ENCODE results near the gene RAB34.

Gene RAB34

GRCh38 chr17:28749516-28750177 lies 32.0 kb upstream of the RAB34 start:
- Mint-ChIP-seq H3K27me3 (peaks cover 6% of the 10 kb centered on the region), H3K9me3 (no peaks in the 10 kb centered on the region), H3K27ac (no peak overlapping the region), H3K4me3 (no peak overlapping the region), H3K36me3 (ENCODE audit: low read depth) (peaks cover 36% of the 10 kb centered on the region), H3K4me1 (ENCODE audit: low read depth) (peaks cover 27% of the 10 kb centered on the region)
- intact Hi-C loops (cut with micrococcal nuclease): loop anchor here (1.0 kb wide), 1 partner anchor 22 kb away; no protein-coding TSS in a partner anchor

DNA sequence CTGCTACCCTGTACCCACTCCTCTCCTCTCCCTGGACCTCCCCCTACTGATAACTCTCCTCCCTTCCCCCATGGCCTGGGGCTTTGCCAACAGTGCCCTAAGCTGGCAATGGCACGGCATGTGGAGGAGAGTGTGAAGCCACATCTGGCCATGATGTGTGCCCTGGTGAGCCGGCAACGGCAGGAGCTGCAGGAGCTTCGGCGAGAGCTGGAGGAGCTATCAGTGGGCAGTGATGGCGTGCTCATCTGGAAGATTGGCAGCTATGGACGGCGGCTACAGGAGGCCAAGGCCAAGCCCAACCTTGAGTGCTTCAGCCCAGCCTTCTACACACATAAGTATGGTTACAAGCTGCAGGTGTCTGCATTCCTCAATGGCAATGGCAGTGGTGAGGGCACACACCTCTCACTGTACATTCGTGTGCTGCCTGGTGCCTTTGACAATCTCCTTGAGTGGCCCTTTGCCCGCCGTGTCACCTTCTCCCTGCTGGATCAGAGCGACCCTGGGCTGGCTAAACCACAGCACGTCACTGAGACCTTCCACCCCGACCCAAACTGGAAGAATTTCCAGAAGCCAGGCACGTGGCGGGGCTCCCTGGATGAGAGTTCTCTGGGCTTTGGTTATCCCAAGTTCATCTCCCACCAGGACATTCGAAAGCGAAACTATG lies 31.3 kb upstream of the RAB34 start:
- Mint-ChIP-seq H3K27ac (no peak overlapping the region), H3K27me3 (peaks cover 6% of the 10 kb centered on the region), H3K36me3 (ENCODE audit: low read depth) (peaks cover 36% of the 10 kb centered on the region), H3K4me3 (no peak overlapping the region), H3K9me3 (no peaks in the 10 kb centered on the region), H3K4me1 (ENCODE audit: low read depth) (peaks cover 29% of the 10 kb centered on the region)
- intact Hi-C loops (cut with micrococcal nuclease): no loop called here

GRCh38 chr17:28747801-28748750 lies 30.4 kb upstream of the RAB34 start:
- H3K36me3 Mint-ChIP-seq (ENCODE audit: low read depth): peaks cover 36% of the 10 kb centered on the region
- H3K9me3 Mint-ChIP-seq: no peaks in the 10 kb centered on the region
- no peak overlapping the region for H3K27ac Mint-ChIP-seq
- H3K4me3 Mint-ChIP-seq: no peak overlapping the region
- peaks cover 32% of the 10 kb centered on the region for H3K4me1 Mint-ChIP-seq (ENCODE audit: low read depth)
- peaks cover 6% of the 10 kb centered on the region for H3K27me3 Mint-ChIP-seq
- intact Hi-C loops (cut with micrococcal nuclease): no loop called here

DNA sequence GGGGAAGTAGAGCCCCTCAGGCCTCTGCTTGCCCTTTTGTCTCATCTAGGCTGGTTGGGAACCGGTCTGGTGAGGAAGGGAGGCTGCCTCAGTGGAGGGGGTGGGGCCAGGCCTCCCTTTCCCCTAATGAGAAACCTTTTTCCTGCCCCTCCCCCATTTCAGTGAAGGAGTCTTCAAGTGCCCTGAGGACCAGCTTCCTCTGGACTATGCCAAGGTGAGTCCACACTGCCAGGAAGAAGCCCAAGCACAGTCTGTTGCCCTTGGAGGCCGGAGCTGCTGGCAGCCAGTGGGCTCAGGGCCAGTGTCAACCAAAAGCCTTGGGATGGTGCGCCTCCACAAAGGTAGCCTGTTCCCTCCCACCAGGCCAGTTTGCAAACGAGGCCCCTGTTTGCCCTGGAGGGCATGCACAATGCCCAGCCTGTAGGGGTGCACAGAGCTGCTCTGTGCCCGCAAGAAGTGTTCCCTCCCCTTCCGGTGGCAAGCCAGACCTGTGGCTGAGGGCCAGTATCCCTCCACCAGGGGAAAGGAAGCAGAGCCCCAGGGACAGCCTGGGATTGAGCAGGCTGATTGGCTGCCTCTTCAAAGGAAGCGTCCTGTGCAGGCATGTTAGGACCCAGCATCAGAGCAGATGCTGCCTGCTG lies 29.5 kb upstream of the RAB34 start:
- intact Hi-C loops (cut with micrococcal nuclease): no loop called here
- no peaks in the 10 kb centered on the region for H3K9me3 Mint-ChIP-seq
- H3K4me1 Mint-ChIP-seq (ENCODE audit: low read depth): peaks cover 41% of the 10 kb centered on the region
- H3K27me3 Mint-ChIP-seq: peaks cover 6% of the 10 kb centered on the region
- no peak overlapping the region for H3K27ac Mint-ChIP-seq
- peaks cover 36% of the 10 kb centered on the region for H3K36me3 Mint-ChIP-seq (ENCODE audit: low read depth)
- H3K4me3 Mint-ChIP-seq: no peak overlapping the region

DNA sequence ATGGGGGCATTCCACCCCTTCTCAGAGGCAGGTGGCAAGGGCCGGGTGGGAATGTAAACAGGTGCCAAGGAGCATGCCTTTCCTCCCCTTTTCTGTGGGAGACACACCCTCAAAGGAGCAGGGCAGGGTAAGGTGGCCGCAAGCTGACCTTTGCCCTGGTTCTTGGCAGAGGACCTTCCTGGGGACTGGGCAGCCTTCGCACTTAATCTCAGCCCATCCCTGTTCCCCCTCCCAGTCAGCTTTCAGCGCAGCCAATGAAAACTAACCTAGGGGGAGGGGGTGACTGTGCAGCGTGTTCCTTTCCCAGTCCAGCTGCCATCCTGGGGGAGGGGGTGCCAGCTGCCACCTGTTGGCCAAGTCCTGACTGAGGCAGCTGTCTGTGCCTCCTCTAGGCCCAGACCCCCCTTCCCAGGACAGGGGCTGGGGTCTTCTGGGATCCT lies 29.0 kb upstream of the RAB34 start:
- intact Hi-C loops (cut with micrococcal nuclease): no loop called here
- peaks cover 46% of the 10 kb centered on the region for H3K4me1 Mint-ChIP-seq (ENCODE audit: low read depth)
- peaks cover 36% of the 10 kb centered on the region for H3K36me3 Mint-ChIP-seq (ENCODE audit: low read depth)
- H3K27ac Mint-ChIP-seq: no peak overlapping the region
- no peak overlapping the region for H3K4me3 Mint-ChIP-seq
- no peaks in the 10 kb centered on the region for H3K9me3 Mint-ChIP-seq
- H3K27me3 Mint-ChIP-seq: peaks cover 6% of the 10 kb centered on the region

DNA sequence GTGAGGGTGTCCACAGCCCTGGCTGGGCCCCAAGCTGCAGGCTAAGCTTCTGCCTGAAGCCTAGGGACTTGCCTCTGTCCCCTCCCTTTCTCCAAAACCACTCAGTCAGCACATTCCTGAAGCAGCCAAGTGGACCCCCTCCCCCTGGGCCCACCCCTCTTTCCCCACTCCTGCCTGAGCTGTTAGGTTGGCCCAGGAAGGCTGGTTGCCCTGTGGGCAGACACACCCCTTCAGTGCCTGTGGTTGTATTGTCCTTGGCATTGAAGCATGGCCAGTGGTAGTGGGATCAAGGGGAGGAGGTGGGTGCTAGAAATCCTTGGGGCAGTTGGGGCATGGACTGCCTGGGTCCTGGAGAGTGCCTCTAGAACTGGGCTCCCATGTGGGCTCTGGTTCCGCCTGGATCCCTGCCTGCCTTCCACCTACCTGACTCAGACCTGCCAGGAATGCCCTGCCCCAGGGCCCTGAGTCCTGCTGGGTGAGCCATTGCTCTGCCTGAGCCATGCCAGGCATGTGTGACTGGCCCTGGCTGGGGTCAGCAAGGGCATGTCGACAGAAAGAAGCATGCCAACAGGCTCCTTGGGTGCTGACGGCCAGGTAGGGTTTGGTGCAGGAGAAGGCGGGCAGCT lies 28.2 kb upstream of the RAB34 start:
- peaks cover 6% of the 10 kb centered on the region for H3K27me3 Mint-ChIP-seq
- peaks cover 54% of the 10 kb centered on the region for H3K4me1 Mint-ChIP-seq (ENCODE audit: low read depth)
- H3K9me3 Mint-ChIP-seq: no peaks in the 10 kb centered on the region
- intact Hi-C loops (cut with micrococcal nuclease): no loop called here
- peaks cover 36% of the 10 kb centered on the region for H3K36me3 Mint-ChIP-seq (ENCODE audit: low read depth)
- H3K27ac Mint-ChIP-seq: no peak overlapping the region
- peak overlapping the region; percentile 79 for H3K4me3 Mint-ChIP-seq

- Mint-ChIP-seq H3K4me1 (ENCODE audit: low read depth) (peaks cover 57% of the 10 kb centered on the region), H3K4me3 (peak overlapping the region; percentile 79), H3K27me3 (peaks cover 9% of the 10 kb centered on the region), H3K36me3 (ENCODE audit: low read depth) (peaks cover 36% of the 10 kb centered on the region), H3K27ac (peak overlapping the region; percentile 85), H3K9me3 (no peaks in the 10 kb centered on the region)
- intact Hi-C loops (cut with micrococcal nuclease): no loop called here
Observed at GRCh38 chr17:28744972-28745785, 27.5 kb upstream of the RAB34 start.

DNA sequence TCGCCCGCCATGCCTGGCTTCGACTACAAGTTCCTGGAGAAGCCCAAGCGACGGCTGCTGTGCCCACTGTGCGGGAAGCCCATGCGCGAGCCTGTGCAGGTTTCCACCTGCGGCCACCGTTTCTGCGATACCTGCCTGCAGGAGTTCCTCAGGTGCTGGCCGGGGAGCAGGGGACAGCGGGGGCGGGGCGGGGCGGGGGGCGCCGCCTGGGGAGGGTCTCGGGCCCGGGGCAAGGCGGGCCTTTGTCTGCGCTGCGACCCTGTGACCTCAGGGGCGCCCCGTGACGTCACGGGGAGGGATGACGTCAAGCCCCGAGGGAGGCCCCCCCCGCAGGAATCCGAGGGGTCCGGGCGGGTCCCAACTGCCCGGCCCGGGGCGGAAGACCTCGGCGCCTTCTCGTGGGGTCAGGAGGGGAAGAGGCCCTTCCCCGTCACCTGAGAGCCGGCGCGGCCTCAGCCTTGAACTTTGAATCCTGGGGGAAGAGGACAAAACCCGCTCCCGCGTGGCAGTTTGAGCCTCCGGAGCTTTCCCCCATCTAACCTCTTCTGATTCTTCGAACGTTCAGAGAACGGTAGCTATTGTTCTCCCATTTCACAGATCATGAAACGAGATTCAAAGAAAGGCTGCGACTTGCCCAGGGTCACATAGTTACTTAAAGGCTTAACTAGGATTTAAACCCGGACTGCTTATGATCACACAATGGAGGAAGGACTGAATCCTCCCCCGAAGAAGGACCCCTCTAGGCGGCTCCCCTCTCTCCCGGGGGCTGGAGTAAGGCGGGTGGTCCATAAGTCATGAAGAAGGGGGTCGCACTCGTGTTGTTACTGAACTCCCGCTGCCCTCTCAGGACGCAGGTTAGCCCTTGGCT lies 26.7 kb upstream of the RAB34 start:
- H3K27ac Mint-ChIP-seq: peak overlapping the region; percentile 85
- H3K27me3 Mint-ChIP-seq: peaks cover 13% of the 10 kb centered on the region
- H3K4me1 Mint-ChIP-seq (ENCODE audit: low read depth): peaks cover 57% of the 10 kb centered on the region
- H3K9me3 Mint-ChIP-seq: no peaks in the 10 kb centered on the region
- peak overlapping the region; percentile 79 for H3K4me3 Mint-ChIP-seq
- intact Hi-C loops (cut with micrococcal nuclease): no loop called here
- H3K36me3 Mint-ChIP-seq (ENCODE audit: low read depth): peaks cover 33% of the 10 kb centered on the region

DNA sequence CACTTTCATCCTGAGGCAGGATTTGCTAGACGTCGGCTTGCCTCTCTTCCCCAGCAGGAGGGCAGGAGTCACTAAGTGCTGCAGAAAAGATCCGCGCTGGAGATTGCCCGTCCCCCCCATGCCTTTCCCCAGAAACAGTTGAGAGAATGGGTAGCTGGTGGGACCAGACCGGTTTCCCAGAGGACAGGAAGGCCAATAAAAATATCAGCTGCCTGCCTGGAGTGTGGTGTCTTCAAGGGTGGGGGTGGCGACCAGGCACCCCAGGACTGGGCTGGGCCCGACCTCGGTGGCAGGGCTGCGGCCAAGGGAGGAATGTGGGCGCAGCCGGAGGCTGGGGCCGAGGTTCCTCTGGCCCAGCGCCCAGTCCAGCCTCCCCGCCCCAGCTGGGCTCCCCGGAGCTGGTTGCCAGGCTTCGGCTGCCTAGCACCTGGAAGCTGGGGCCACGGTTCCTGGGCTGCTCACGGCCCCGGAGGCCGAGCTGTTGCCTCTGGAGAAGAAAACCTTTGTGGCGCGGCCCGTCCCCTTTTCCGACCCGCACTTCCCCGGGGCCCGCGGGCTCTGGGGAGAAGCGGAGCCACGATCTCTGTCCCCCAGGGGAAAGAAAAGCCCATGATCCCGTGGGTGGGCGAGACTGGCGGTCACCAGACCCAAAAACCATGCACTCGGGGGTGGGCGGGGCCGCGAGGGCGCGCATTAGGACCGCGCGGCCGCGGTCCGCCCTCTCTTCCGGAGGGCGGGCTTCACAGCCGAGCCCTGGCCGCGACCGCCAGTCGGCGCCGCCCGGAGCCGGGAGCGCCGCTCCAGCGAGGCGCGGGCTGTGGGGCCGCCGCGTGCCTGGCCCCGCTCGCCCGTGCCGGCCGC lies 25.8 kb upstream of the RAB34 start, which contains the start of gene TRAF4:
Gene TRAF4, plus strand, starts transcription at position 769 of the 861 bp plus-strand sequence. CDS start 102 bp downstream, outside the sequence.
- intact Hi-C loops (cut with micrococcal nuclease): loop anchor here (1.0 kb wide), 1 partner anchor 15 kb away; the partner anchor contains the start of gene NEK8
- Mint-ChIP-seq H3K36me3 (ENCODE audit: low read depth) (peaks cover 25% of the 10 kb centered on the region), H3K4me1 (ENCODE audit: low read depth) (peaks cover 57% of the 10 kb centered on the region), H3K4me3 (peak within 1 kb of the TSS; percentile 79), H3K27me3 (peaks cover 18% of the 10 kb centered on the region), H3K9me3 (no peaks in the 10 kb centered on the region), H3K27ac (peak within 1 kb of the TSS; percentile 85)

DNA sequence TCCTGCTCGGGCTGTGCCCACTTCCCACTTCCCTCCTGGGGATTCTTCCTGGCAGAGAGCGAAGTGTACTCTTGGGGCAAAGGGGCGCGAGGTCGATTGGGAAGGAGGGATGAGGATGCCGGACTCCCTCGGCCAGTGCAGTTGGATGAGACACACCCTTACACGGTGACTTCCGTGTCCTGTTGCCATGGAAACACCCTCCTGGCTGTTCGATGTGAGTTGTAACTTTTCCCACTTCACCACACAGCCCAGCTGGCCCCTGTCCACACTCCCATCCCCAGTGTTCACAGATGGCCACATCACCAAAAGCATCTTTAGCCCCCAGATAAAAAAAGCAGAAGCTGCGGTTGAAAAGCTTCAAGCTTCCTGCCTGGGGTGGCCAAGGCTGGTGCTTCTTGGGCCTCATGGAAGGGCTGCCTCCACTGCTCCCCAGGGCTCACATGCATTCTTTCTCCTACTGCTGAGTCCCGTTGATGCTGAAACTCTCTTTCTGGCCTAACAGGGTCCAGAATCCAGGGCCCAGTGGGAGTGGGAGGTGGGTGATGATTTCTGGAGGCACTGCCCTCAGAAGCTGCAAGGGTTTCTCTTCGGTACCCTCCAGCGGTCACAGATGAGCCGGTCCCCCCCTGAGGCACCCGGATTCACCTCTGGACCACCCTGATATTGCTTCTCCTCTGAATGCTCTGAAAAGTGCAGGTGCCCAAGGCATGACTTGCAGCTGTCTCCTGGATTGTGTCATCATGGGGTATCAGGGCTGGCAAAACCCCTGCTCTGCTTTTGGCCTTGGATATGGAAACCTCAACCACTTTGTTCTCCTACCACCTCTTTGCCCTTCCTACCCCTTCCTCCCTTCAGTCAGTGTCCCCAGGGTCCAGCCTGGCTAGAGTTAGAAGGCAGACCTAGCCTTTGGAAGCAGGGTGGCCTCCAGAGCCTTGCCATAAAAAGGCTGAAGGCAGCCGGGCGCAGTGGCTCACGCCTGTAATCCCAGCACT lies 24.0 kb upstream of the RAB34 start:
- Mint-ChIP-seq H3K4me1 (ENCODE audit: low read depth) (peaks cover 50% of the 10 kb centered on the region), H3K36me3 (ENCODE audit: low read depth) (peaks cover 6% of the 10 kb centered on the region), H3K9me3 (no peaks in the 10 kb centered on the region), H3K27me3 (peaks cover 22% of the 10 kb centered on the region), H3K27ac (peak overlapping the region; percentile 85), H3K4me3 (no peak overlapping the region)
- intact Hi-C loops (cut with micrococcal nuclease): no loop called here

Data from dendritic cell treated with granulocyte-macrophage colony-stimulating factor and Interleukin-4, amounts not matched to agents 40 ng/mL and 50 ng/mL, for 4 days (primary cell).